GM12865 (cell line): ENCODE measurements around the gene DPH6.

ENCODE experiments used
- DNase-seq: peaks from one replicate; pipeline ENCODE4 v3.0.0; 2010; ENCODE audit warnings: low read depth
- H3K4me3 ChIP-seq: 2 replicates; pipeline ENCODE4 v1.5.1; 2011; ENCODE audit warnings: mild to moderate bottlenecking, low read depth, low read length, control low read depth
- TF ChIP-seq, protein P1 (sequence below): IDR thresholded peaks from 2 replicates; pipeline ENCODE4 v1.5.1; 2011; ENCODE audit warnings: low read length, control low read depth, low read depth, inconsistent platforms; ENCODE audit not compliant: insufficient read depth; ENCODE audit errors: missing control alignments

The DPH6 gene

DNA sequence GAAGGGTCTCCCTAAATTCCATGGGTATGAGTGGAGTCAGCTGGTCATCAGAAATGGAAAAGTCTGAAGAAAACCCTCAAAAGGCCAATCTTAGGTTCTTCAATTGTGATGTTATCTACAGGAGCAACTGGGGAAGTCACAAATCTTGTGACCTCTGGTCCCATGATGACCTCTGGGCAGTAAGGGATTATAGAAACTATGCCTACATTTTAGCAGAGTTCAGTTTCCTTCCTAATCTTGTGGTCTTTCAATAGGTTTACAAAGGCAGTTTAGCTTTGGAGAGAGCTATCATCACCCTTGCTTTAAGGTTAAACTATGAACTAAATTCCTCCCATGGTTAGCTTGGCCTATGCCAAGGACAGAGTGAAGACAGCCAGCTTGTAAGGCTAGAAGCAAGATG, 225.1 kb downstream of the DPH6 start:
- no peak for DNase-seq
- TF ChIP-seq, protein P1, sequence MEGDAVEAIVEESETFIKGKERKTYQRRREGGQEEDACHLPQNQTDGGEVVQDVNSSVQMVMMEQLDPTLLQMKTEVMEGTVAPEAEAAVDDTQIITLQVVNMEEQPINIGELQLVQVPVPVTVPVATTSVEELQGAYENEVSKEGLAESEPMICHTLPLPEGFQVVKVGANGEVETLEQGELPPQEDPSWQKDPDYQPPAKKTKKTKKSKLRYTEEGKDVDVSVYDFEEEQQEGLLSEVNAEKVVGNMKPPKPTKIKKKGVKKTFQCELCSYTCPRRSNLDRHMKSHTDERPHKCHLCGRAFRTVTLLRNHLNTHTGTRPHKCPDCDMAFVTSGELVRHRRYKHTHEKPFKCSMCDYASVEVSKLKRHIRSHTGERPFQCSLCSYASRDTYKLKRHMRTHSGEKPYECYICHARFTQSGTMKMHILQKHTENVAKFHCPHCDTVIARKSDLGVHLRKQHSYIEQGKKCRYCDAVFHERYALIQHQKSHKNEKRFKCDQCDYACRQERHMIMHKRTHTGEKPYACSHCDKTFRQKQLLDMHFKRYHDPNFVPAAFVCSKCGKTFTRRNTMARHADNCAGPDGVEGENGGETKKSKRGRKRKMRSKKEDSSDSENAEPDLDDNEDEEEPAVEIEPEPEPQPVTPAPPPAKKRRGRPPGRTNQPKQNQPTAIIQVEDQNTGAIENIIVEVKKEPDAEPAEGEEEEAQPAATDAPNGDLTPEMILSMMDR = no peak
- no peak overlapping the region for H3K4me3 ChIP-seq
